HG02759 (cell line): ENCODE measurements around the gene FAHD1.

Experiments used
- ATAC-seq: cut with Tn5 transposase; IDR thresholded peaks from one replicate; pipeline ENCODE4 v1.9.1; 2021; ENCODE audit warnings: mild to moderate bottlenecking, moderate library complexity; ENCODE audit not compliant: unreplicated experiment

The FAHD1 gene

DNA sequence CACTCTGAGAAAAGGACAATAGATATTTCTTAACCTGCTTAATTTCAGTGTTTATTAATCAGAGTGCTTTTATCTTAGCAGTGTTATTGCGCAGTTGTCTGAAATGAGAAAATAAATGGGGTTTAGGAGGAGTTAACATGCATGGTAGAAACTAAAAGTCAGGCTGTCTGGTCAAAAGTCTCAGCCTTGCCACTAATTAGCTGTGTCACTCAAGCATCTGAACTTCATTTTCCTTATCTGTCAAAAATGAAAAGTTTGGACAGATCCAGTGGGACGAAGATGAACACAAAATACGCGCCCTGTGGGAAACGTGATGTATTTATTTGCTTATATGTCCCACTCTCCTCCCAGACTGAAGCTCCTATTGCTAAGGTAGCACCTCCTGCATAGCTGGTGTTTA, 51.2 kb downstream of the FAHD1 start:
- no peak for ATAC-seq
